NCI-H526 (cell line): Measurements from ENCODE around the gene JAZF1.
"Not testable (repeated sequence)": the region's sequence is repeated elsewhere in the genome, so short reads cannot be mapped to it uniquely, and the experiment has no call there.

Source experiments
- DNase-seq, 2 experiments: peaks; one replicate each; lab custom pipeline; 2025; lab: John Stamatoyannopoulos, UW

JAZF1 gene

GRCh38 chr7:27911920-27912319 lies 268.7 kb downstream of the JAZF1 start:
- DNase-seq: no peak

GRCh38 chr7:27910326-27910725 lies 270.3 kb downstream of the JAZF1 start:
- peak in 1 of 2 experiments; percentile 26 for DNase-seq

GRCh38 chr7:27908534-27909165 lies 271.9 kb downstream of the JAZF1 start:
- DNase-seq: no peak

GRCh38 chr7:27906385-27907091 lies 274.1 kb downstream of the JAZF1 start:
- no peak for DNase-seq

- DNase-seq: no peak
These were observed 274.6 kb downstream of the JAZF1 start for GRCh38 chr7:27905951-27906350.

GRCh38 chr7:27901028-27901760 lies 279.4 kb downstream of the JAZF1 start:
- no peak for DNase-seq

GRCh38 chr7:27900006-27900405 lies 280.6 kb downstream of the JAZF1 start:
- DNase-seq: no peak

GRCh38 chr7:27899601-27900000 lies 281.0 kb downstream of the JAZF1 start:
- no peak for DNase-seq

- no peak for DNase-seq
These were observed 283.2 kb downstream of the JAZF1 start for GRCh38 chr7:27897441-27897847.

GRCh38 chr7:27897001-27897400 lies 283.6 kb downstream of the JAZF1 start:
- DNase-seq: no peak

- no peak for DNase-seq
These were observed 285.0 kb downstream of the JAZF1 start for GRCh38 chr7:27895551-27895950.

- DNase-seq: no peak
These were observed 290.3 kb downstream of the JAZF1 start for GRCh38 chr7:27890205-27890849.

GRCh38 chr7:27889800-27890199 lies 290.8 kb downstream of the JAZF1 start:
- no peak for DNase-seq

GRCh38 chr7:27888736-27889135 lies 291.9 kb downstream of the JAZF1 start:
- DNase-seq: no peak

GRCh38 chr7:27886710-27887109 lies 293.9 kb downstream of the JAZF1 start:
- not testable (repeated sequence) for DNase-seq

GRCh38 chr7:27885652-27886051 lies 294.9 kb downstream of the JAZF1 start:
- no peak for DNase-seq

GRCh38 chr7:27883696-27884095 lies 296.9 kb downstream of the JAZF1 start:
- no peak for DNase-seq

GRCh38 chr7:27876756-27877155 lies 303.8 kb downstream of the JAZF1 start:
- DNase-seq: no peak

- peak in 1 of 2 experiments; percentile 23 for DNase-seq
These were observed 304.8 kb downstream of the JAZF1 start for GRCh38 chr7:27875832-27876231.

GRCh38 chr7:27875061-27875460 lies 305.5 kb downstream of the JAZF1 start:
- DNase-seq: no peak

- DNase-seq: no peak
These were observed 306.3 kb downstream of the JAZF1 start for GRCh38 chr7:27873981-27874957.
